ENCODE data around the gene ATF7. TPM values are rescaled to one million over a fixed set of nuclear protein-coding genes. Genes with fewer than 3 reads are reported as not detected.
A peak's percentile ranks its signal among the peaks of the same experiment; 100 is the strongest.

ATF7 gene
- 10 to 100 TPM; 31.4 to 34.1 (median 33.4) TPM for total RNA-seq

DNA sequence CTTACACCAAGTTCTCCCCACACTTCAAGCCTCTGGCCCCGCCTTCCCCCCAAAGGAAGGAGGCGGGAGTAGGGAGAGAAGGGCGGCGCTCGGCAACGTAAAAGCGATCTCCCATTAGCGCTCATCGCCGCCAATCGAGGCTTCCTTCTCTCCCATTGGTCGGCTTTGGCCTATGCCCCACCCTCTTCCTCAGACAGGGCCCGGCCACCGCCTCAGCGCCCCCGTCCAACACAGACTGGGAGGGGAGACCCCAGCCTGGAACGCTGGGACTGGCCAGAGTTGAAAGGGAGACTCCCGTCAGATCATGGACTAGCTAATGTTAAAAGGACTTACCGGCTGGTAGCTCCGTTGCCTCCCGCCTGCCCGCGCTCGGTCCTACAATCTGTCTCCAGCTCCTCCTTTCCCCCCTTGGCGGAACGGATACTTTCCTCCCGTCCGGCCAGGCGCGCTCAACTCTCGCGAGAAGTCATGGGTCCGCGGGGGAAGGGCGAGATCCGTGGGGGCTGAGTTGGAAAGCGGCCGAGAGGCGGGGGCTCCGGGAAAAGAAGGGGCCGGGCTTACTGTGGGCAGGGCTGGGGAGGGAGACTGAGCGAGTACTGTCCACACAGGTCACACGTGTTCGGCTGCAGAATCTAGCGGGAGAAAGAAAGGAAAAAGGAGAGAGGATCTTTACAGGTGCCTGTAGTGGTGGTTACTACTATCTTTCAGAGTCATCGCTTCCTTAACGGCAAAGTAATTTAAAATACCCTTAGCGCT, at the start of gene ATF7:
ATF7 (minus strand) TSS at position 437 of the 756 bp plus-strand sequence. CDS start 25,382 bp downstream, outside the sequence.
- peak; percentile 98 to 99 for DNase-seq (ENCODE audit: low spot score in 2 of 2)
- Histone ChIP-seq H3K36me3 (no peaks in the 10 kb centered on the region), H3K27me3 (no peaks in the 10 kb centered on the region), H3K4me3 (peak within 1 kb of the TSS; percentile 56 to 72 (median 60)), H3K4me1 (no peaks in the 10 kb centered on the region), H3K9me3 (no peaks in the 10 kb centered on the region), H3K27ac (peak within 1 kb of the TSS; percentile 94)
- intact Hi-C loops (cut with DNase I; ENCODE audit: low total_unique reads), result no loop called here
- TF ChIP-seq POLR2A (IDR thresholded peaks at IDR 0.05) (peak; percentile 76), POLR2AphosphoS5 (IDR thresholded peaks at IDR 0.05) (peak; percentile 91 to 96 (median 93))
- TF ChIP-seq, protein P1, sequence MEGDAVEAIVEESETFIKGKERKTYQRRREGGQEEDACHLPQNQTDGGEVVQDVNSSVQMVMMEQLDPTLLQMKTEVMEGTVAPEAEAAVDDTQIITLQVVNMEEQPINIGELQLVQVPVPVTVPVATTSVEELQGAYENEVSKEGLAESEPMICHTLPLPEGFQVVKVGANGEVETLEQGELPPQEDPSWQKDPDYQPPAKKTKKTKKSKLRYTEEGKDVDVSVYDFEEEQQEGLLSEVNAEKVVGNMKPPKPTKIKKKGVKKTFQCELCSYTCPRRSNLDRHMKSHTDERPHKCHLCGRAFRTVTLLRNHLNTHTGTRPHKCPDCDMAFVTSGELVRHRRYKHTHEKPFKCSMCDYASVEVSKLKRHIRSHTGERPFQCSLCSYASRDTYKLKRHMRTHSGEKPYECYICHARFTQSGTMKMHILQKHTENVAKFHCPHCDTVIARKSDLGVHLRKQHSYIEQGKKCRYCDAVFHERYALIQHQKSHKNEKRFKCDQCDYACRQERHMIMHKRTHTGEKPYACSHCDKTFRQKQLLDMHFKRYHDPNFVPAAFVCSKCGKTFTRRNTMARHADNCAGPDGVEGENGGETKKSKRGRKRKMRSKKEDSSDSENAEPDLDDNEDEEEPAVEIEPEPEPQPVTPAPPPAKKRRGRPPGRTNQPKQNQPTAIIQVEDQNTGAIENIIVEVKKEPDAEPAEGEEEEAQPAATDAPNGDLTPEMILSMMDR (IDR thresholded peaks at IDR 0.05), result peak in 2 of 3 donors; percentile 22

DNA sequence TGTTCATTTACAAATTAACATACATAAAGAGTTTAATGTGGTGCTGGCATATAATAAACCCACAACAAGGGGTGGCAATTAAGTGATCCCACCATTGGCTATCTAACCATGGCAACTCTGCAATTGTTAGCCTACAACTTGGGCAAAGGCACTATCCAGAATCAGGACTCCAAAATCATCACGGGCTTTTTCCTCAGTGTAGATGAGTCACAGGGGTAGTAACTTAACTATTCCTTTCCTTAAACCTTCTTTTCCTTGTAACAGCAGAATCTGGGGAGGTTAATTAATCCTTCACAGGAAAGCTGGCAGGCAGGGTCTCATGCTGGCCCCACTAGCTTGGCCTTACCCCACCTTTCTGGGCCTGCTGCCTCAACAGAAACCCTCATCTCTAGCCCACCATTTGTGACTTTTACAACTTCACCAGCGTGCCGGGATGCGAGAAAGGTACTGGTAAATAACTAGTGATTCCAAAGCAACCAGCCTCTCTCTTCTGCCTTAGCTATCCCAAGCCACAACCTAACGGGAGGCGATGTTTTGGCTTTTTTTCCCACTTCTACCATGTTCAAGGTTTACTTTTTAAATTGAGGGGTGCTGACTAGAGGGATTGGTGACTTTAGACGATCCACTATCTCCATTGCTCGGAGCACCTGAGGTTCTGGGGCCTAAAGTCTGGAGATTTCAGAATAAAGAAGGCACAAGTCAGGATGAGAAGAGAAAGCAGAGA, 49.0 kb upstream of the ATF7 start:
- Histone ChIP-seq H3K4me1 (peaks cover 0 to 8% of the 10 kb centered on the region in 2 donors), H3K27ac (peak overlapping the region; percentile 92), H3K36me3 (no peaks in the 10 kb centered on the region), H3K4me3 (peak overlapping the region; percentile 57 to 77 (median 76)), H3K9me3 (no peaks in the 10 kb centered on the region), H3K27me3 (no peaks in the 10 kb centered on the region)
- intact Hi-C loops (cut with DNase I; ENCODE audit: low total_unique reads), result loop anchor here (5.0 kb wide), 1 partner anchor 128 kb away; no protein-coding TSS in a partner anchor
- TF ChIP-seq, protein P1 (IDR thresholded peaks at IDR 0.05), result no peak
- no peak for TF ChIP-seq POLR2A (IDR thresholded peaks at IDR 0.05)
- no peak for TF ChIP-seq POLR2AphosphoS5 (IDR thresholded peaks at IDR 0.05)
- no peak for DNase-seq (ENCODE audit: low spot score in 2 of 2)

DNA sequence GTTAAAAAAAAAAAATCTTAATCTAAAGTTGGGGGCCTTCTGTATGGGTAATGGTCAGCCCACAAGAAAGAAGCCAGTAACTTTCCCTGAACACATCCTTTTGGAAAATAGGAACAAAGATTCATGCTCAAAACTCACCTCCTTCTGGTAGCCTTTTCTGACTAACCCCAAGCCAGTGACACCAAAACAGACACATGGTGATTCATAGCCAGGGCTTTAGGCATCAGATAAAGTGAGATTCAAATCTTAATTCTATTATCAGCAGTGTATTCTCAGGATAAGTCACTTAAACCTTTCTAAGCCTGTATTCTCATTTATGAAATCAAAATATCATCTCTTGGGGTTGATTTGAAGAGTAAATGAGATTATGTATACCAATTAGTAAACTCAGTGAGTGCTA, 44.8 kb upstream of the ATF7 start:
- intact Hi-C loops (cut with DNase I; ENCODE audit: low total_unique reads), result no loop called here
- Histone ChIP-seq H3K4me3 (no peak overlapping the region), H3K27ac (no peak overlapping the region), H3K36me3 (no peaks in the 10 kb centered on the region), H3K9me3 (no peaks in the 10 kb centered on the region), H3K27me3 (no peaks in the 10 kb centered on the region), H3K4me1 (peaks cover 0 to 9% of the 10 kb centered on the region in 2 donors)
- DNase-seq (ENCODE audit: low spot score in 2 of 2), result no peak
- no peak for TF ChIP-seq POLR2A (IDR thresholded peaks at IDR 0.05)
- TF ChIP-seq POLR2AphosphoS5 (IDR thresholded peaks at IDR 0.05), result no peak
- TF ChIP-seq, protein P1 (IDR thresholded peaks at IDR 0.05), result no peak

DNA sequence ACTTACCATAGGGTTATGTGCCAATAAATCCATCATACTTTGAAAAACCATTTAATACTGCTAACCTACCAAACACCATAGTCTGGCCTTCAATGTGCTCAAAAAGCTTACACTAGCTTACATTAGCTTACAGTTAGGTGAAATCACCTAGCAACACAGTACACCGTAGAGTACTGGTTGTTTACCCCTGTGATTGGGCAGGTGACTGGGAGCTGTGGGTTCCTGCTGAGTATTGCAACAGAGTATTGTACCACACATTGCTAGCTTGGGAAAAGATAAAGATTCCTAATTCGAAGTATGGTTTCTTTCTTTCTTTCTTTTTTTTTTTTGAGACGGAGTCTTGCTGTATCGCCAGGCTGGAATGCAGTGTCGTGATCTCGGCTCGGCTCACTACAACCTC, 44.1 kb upstream of the ATF7 start:
- intact Hi-C loops (cut with DNase I; ENCODE audit: low total_unique reads), result no loop called here
- TF ChIP-seq POLR2AphosphoS5 (IDR thresholded peaks at IDR 0.05) (no peak), POLR2A (IDR thresholded peaks at IDR 0.05) (no peak)
- TF ChIP-seq, protein P1 (IDR thresholded peaks at IDR 0.05), result no peak
- Histone ChIP-seq H3K9me3 (no peaks in the 10 kb centered on the region), H3K36me3 (no peaks in the 10 kb centered on the region), H3K27ac (peak overlapping the region; percentile 55 to 68), H3K27me3 (no peaks in the 10 kb centered on the region), H3K4me3 (no peak overlapping the region), H3K4me1 (peaks cover 0 to 9% of the 10 kb centered on the region in 2 donors)
- DNase-seq (ENCODE audit: low spot score in 2 of 2), result no peak

DNA sequence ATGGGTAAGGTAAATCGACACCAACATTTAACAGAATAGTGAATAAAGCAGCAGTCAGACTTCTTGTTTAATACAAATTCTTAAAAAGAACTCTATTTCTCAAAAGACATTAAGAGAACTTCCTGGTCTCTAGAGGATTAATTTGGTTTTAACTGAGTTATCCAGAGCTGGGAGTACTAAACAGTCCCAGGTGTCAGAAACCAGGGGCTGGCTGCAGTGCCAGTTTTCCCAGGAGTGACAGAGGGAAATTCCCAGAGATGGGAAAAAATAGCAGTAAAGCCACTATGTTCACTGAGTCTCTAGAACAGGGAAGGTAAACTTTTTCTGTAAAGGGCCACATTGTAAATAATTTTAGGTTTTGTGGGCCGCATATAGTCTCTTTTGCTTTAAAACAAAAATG, 40.9 kb upstream of the ATF7 start:
- H3K9me3 ChIP-seq, result no peaks in the 10 kb centered on the region
- H3K36me3 ChIP-seq, result no peaks in the 10 kb centered on the region
- peaks cover 0 to 4% of the 10 kb centered on the region in 2 donors for H3K4me1 ChIP-seq
- intact Hi-C loops (cut with DNase I; ENCODE audit: low total_unique reads), result no loop called here
- no peaks in the 10 kb centered on the region for H3K27me3 ChIP-seq
- no peak overlapping the region for H3K4me3 ChIP-seq
- TF ChIP-seq, protein P1 (IDR thresholded peaks at IDR 0.05), result no peak
- TF ChIP-seq POLR2AphosphoS5 (IDR thresholded peaks at IDR 0.05) (no peak), POLR2A (IDR thresholded peaks at IDR 0.05) (no peak)
- DNase-seq (ENCODE audit: low spot score in 2 of 2), result no peak
- H3K27ac ChIP-seq, result peak overlapping the region; percentile 2 to 48

Data from breast epithelium (tissue), 4 donors.